Esophagus muscularis mucosa (tissue), 4 donors: Measurements from ENCODE around the gene FMN2. TPM values are rescaled to one million over a fixed set of nuclear protein-coding genes. Genes with fewer than 3 reads are reported as not detected.

Source experiments
- DNase-seq: peaks from one replicate; pipeline ENCODE4 v3.0.0-alpha.2; 2017; ENCODE audit errors: extremely low spot score
- H3K27ac ChIP-seq, 4 donors: fragments of 200-600 bp; sonication (generic); replicated peaks in 1 of 4; 1 replicate in 3 of 4; 2 replicates in 1 of 4; pipeline ENCODE4 v1.5.1; 2016 to 2019; ENCODE audit warnings: mild to moderate bottlenecking in 1 of 4
- H3K27me3 ChIP-seq, 4 donors: fragments of 200-600 bp; sonication (generic); one replicate each; pipeline versions ENCODE4 v1.5.1 to v1.6.0; 2016 to 2019
- H3K36me3 ChIP-seq, 4 donors: fragments of 200-600 bp; sonication (generic); one replicate each; pipeline ENCODE4 v1.5.1; 2016 to 2019
- H3K4me1 ChIP-seq, 4 donors: fragments of 200-600 bp; sonication (generic); one replicate each; pipeline ENCODE4 v1.5.1; 2016 to 2019
- H3K4me3 ChIP-seq, 4 donors: fragments of 200-600 bp; sonication (generic); 1 replicate in 2 of 4; 2 replicates in 2 of 4; pipeline ENCODE4 v1.5.1; 2016 to 2019; ENCODE audit warnings: mild to moderate bottlenecking in 4 of 4, moderate library complexity in 1 of 4
- H3K9me3 ChIP-seq, 4 donors: fragments of 200-600 bp; sonication (generic); 1 replicate in 3 of 4; 2 replicates in 1 of 4; pipeline ENCODE4 v1.5.1; 2016 to 2019
- EP300 ChIP-seq: sonication (generic); formaldehyde crosslinking; IDR thresholded peaks from one replicate; pipeline ENCODE4 v1.6.1; 2017; ENCODE audit warnings: antibody characterized with exemption
- POLR2A ChIP-seq: fragments of 450-650 bp; IDR thresholded peaks from one replicate; pipeline ENCODE4 v1.6.1; 2017; ENCODE audit warnings: antibody characterized with exemption, moderate library complexity, mild to moderate bottlenecking, low read depth
- POLR2AphosphoS5 ChIP-seq, 2 donors: sonication (generic); formaldehyde crosslinking; IDR thresholded peaks; one replicate each; pipeline ENCODE4 v1.6.1; 2017; ENCODE audit warnings: antibody characterized with exemption in 2 of 2
- WGBS: methylation state at CpG from one replicate; pipeline ENCODE4 v1.1.5; 2018; 5-methylcytosine and 5-hydroxymethylcytosine counted together
- intact Hi-C: fragments of 100-400 bp; cut with DNase I; formaldehyde crosslinking; loops from one replicate; pipeline ENCODE4 v1.15.1; 2023
- total RNA-seq, 4 donors: library from RNA; depleted of rRNA; stranded (reverse); fragments of >200 nt; gene quantifications; one replicate each; pipeline versions ENCODE4 v1.1.0 to v1.2.1, GENCODE V29; 2016
- TF ChIP-seq, protein P1 (sequence below), 3 experiments: fragments of 200-600 bp in 2 of 3; fragments of 450-650 bp in 1 of 3; sonication (generic) in 2 of 3; IDR thresholded peaks; one replicate each; pipeline ENCODE4 v1.5.1; 2017 to 2019; ENCODE audit warnings: antibody characterized with exemption in 3 of 3, mild to moderate bottlenecking in 2 of 3, moderate library complexity in 1 of 3

Gene FMN2
- total RNA-seq, 4 donors from 2014 or later: 0.32 to 2.5 (median 1.4) TPM

- H3K27ac ChIP-seq: no peak overlapping the region
- no peak for TF ChIP-seq EP300
- no peak for TF ChIP-seq POLR2A
- TF ChIP-seq POLR2AphosphoS5 (IDR thresholded peaks at IDR 0.05): no peak
- TF ChIP-seq, protein P1, sequence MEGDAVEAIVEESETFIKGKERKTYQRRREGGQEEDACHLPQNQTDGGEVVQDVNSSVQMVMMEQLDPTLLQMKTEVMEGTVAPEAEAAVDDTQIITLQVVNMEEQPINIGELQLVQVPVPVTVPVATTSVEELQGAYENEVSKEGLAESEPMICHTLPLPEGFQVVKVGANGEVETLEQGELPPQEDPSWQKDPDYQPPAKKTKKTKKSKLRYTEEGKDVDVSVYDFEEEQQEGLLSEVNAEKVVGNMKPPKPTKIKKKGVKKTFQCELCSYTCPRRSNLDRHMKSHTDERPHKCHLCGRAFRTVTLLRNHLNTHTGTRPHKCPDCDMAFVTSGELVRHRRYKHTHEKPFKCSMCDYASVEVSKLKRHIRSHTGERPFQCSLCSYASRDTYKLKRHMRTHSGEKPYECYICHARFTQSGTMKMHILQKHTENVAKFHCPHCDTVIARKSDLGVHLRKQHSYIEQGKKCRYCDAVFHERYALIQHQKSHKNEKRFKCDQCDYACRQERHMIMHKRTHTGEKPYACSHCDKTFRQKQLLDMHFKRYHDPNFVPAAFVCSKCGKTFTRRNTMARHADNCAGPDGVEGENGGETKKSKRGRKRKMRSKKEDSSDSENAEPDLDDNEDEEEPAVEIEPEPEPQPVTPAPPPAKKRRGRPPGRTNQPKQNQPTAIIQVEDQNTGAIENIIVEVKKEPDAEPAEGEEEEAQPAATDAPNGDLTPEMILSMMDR (IDR thresholded peaks at IDR 0.05): no peak
- no peaks in the 10 kb centered on the region for H3K36me3 ChIP-seq
- no peak overlapping the region for H3K4me3 ChIP-seq
- WGBS: 83% methylated on average over 5 of the region's 5 CpGs
- H3K27me3 ChIP-seq: no peaks in the 10 kb centered on the region
- intact Hi-C loops: no loop called here
- no peaks in the 10 kb centered on the region for H3K4me1 ChIP-seq
- no peak for DNase-seq
- H3K9me3 ChIP-seq: no peaks in the 10 kb centered on the region
Observed at GRCh38 chr1:240363315-240363714, 271.6 kb downstream of the FMN2 start.

GRCh38 chr1:240363914-240364313 is 272.2 kb downstream of the FMN2 start:
- WGBS: 89% methylated on average over 3 of the region's 3 CpGs
- Histone ChIP-seq H3K36me3 (no peaks in the 10 kb centered on the region), H3K4me3 (no peak overlapping the region), H3K27me3 (no peaks in the 10 kb centered on the region), H3K4me1 (no peaks in the 10 kb centered on the region), H3K27ac (no peak overlapping the region), H3K9me3 (no peaks in the 10 kb centered on the region)
- DNase-seq: no peak
- TF ChIP-seq EP300 (no peak), POLR2AphosphoS5 (IDR thresholded peaks at IDR 0.05) (no peak), POLR2A (no peak)
- TF ChIP-seq, protein P1 (IDR thresholded peaks at IDR 0.05): no peak
- intact Hi-C loops: no loop called here

DNA sequence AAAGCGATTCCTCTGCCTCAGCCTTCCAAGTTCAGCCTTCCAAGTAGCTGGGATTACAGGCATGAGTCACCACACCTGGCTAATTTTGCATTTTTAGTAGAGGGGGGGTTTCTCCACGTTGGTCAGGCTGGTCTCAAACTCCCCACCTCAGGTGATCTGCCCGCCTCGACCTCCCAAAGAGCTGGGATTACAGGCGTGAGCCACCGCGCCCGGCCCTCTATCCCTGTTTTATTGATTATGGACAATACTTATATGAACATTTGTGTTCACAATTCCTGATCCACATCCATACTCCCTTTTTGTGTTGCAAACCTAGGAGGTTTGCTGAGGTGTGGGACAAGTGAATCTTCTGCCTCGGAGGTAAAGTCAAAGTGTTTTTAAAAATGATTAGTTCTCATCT is 275.0 kb downstream of the FMN2 start:
- intact Hi-C loops: no loop called here
- Histone ChIP-seq H3K4me1 (no peaks in the 10 kb centered on the region), H3K36me3 (no peaks in the 10 kb centered on the region), H3K4me3 (no peak overlapping the region), H3K9me3 (no peaks in the 10 kb centered on the region), H3K27ac (no peak overlapping the region), H3K27me3 (no peaks in the 10 kb centered on the region)
- DNase-seq: no peak
- no peak for TF ChIP-seq POLR2A
- TF ChIP-seq, protein P1 (IDR thresholded peaks at IDR 0.05): no peak
- TF ChIP-seq EP300: no peak
- no peak for TF ChIP-seq POLR2AphosphoS5 (IDR thresholded peaks at IDR 0.05)
- 95% methylated on average over 9 of the region's 9 CpGs for WGBS

DNA sequence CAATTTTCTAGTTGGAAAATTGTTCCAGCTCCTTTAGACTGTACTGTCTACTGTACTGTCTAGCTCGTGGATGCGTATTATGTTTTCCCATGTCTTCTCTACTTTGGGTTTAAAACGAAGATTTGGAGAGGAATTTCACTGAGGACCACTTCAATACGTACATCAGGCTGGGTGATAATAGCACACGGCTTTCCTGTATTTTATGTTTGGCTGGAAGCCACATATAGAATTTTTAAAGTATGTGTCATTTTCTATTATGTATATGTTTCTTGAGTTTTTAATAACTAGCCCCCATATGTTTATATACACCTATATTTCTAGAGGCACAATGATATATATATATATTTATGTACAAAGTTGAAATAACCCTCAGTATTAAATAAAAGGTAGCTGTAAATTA is 293.9 kb downstream of the FMN2 start:
- no peaks in the 10 kb centered on the region for H3K27me3 ChIP-seq
- 87% methylated on average over 5 of the region's 5 CpGs for WGBS
- intact Hi-C loops: no loop called here

More for the DNA sequence above, 293.9 kb downstream of the FMN2 start:
- H3K9me3 ChIP-seq: peaks cover 0 to 19% (median 8%) of the 10 kb centered on the region in 4 donors
- DNase-seq: no peak
- H3K4me3 ChIP-seq: no peak overlapping the region
- H3K36me3 ChIP-seq: no peaks in the 10 kb centered on the region
- H3K27ac ChIP-seq: no peak overlapping the region
- H3K4me1 ChIP-seq: peaks cover 0 to 14% (median 5%) of the 10 kb centered on the region in 4 donors
- TF ChIP-seq, protein P1 (IDR thresholded peaks at IDR 0.05): no peak
- TF ChIP-seq POLR2AphosphoS5 (IDR thresholded peaks at IDR 0.05): no peak
- no peak for TF ChIP-seq POLR2A
- no peak for TF ChIP-seq EP300
